Activated T-cell treated with anti-CD3 and anti-CD28 coated beads for 4 hours (primary cell): Measurements from ENCODE around the gene ATP9A.

ENCODE experiments used
- DNase-seq: peaks from one replicate; pipeline ENCODE4 v3.0.0-alpha.2; 2020

ATP9A gene

DNA sequence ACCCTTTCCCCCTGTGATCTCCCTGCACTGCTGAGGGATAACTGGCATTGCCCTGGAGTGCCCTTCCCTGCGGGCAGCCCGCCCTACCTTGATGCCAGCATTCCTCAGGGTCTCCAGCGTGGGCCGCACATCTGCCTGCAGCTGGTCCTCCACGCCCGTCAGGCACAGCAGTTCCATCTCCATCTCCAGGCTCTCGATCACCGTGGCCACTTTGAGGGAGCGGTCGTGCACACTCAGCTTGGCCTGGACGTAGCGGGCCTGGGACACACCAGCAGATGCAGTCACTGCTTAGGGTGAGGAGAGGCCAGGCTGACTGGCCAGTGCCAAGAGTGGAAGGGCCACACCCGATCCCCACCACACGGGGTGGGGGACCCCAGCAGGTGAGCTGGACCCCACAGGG lies 143.1 kb downstream of the ATP9A start:
- no peak for DNase-seq

DNA sequence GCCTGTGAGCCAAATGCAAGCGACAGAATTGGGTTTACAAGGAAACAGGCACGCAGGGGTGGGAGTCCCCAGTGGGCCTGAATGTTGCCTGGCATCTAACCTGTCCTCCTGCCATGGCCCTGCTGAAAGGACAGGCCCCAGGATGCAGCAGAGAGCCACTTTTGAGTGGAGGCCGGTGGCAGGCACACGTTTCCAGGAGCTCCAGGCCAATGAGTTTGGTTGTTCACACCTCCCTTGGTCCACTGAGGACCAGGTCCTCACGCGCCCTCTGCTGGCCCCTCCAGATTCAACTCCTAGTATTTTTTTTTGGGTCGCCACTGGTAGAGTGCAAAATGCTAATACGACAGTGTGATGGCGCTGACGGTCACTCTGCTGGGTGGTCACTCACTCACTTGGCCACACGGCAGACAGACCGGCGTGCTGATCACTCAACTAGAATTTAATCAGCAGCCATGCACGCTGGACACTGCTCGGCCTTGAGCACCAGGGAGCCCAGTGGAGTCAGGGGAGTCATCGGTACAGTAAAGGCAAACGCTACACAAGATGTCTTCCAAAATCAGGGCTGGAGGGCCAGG lies 143.9 kb downstream of the ATP9A start:
- peak; percentile 50 for DNase-seq

DNA sequence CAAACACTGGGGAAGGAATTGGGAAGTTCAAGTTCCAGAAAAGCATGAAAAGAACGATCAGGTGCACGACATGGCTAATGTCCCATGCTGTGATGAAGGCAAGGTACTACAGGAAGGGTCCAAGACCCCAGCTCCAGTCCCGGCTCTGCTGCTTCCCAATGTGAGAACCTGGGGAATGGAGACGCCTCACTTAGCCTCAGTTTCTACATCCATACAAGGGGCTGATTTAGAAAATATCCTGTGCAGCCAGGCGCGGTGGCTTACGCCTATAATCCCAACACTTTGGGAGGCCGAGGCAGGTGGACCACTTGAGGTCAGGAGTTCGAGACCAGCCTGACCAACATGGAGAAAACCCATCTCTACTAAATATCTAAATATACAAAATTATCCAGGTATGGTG lies 144.9 kb downstream of the ATP9A start:
- DNase-seq: no peak

DNA sequence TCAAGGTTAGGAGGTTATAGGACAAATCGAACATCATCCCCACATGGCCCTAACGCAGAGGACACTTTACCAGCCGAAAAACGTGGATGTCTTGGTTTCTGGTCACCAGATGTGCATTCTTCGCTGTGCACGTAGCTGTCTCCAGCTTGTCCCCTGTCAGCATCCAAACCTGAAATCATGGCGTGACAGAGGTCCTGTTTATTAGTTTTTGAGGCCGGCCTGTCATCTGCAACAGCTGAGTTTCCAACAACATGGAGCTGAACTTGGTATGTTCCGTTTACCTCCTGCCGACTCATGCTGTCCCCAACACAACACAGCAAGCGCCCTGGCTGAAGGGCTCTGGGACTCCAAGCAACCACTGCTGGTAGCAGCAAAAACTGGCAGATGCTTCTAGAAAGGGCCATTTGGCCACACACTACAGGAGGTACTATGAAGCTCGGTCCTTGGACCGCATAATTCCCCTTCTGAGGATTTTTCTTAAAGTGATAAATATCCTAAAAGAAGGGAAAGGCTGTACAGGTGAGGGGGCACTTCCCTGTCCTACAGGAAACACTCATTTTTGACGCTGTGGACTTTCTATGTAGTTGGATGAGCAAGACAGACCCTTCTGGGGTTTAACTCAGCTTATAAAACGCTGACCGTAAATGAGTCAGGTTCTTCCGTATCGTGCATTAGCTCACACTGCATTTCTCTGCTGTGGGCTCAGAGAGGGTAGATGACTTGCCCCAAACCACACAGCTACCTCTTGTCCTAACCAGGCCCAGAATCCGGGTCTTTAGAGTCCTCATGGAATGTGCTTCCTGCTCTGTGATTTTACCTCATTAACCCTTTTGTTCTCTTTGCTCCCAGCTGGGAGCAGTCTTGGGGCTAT lies 146.0 kb downstream of the ATP9A start:
- DNase-seq: no peak

DNA sequence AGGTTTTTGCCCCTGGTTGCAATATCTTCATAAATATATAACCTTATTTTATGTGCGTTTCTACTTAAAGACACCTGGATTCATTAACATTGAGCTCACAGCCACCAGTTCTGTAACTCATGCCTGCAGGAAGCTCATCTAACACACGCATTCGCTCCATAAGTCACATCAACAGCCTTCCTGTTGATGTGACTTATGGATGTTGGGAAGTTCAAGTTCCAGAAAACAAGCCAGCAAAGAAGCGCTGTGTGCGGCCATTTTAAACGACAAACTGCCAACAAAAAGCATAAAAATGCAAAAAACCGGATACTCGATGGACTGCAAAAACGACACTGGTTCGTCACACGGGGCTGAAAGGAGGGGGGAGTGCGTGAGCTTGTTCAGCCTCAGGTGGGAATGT lies 147.8 kb downstream of the ATP9A start:
- DNase-seq: no peak

DNA sequence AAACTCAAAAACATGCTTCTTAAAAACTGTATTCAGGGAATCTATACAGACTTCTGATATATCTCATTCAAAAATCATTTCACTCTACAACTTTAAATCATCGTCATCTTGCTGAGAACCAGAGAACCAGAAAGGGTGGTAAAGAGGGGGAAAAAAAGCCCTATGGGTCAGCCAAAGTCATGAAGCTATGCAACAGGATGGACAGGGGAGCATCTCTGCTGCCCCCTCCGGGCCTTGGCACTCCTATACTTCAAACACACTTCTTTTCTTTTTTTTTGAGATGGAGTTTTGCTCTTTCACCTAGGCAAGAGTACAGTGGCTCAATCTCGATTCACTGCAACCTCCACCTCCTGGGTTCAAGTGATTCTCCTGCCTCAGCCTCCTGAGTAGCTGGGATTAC lies 152.1 kb downstream of the ATP9A start:
- no peak for DNase-seq

DNA sequence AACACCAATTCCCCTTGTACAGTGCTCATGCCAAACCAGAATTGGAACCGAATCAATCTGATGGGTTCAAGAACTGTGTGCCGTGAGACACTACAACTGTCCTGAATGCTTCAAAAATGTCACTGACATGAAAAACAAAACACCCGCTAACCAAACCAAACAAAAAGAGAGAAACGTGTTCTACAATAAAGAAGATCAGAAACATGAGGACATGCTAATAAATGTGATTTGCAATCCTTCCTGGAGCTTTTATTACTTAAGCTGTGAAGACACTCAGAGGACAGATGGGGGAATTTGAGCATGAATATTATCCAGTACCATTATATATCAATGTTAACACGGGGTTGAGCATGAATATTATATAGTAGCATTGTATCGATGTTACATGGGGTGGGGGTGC lies 153.5 kb downstream of the ATP9A start:
- no peak for DNase-seq

DNA sequence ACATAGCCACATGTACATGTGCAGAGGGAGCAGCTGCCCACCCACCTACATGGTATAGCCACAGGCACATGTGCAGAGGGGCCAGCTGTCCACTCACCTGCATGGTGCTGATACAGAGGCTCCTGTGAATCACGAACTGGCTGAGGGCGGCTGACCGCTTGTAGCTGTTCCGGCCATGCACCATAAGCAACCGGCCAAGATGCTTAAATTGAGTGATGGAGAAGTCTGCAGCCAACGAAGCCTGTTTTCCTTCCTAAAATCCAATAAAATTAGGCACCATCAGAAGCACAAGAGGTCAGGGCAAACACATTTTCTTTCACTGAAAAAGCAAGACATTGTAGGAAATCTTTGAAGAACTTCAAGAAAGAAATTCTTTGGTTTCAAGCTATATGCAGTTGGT lies 154.6 kb downstream of the ATP9A start:
- DNase-seq: no peak

DNA sequence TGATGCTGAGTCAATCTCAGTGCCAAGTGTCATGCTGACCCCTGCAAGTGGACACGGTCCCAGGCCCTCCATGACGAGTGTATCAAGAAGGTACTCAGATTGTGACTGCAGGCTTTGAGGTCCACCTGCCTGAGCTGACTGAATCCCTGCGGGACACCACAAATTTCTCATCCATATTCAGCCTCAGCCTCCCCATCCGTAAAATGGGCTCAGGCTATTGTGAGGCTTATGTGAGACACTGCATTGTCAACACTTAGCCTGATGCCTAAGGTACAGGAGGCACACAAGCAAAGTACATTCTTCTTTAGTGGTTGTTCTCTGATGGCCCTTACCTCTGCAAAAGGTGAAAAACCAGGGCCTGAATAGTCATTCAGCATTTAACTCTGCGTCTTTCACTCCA lies 155.3 kb downstream of the ATP9A start:
- DNase-seq: no peak

DNA sequence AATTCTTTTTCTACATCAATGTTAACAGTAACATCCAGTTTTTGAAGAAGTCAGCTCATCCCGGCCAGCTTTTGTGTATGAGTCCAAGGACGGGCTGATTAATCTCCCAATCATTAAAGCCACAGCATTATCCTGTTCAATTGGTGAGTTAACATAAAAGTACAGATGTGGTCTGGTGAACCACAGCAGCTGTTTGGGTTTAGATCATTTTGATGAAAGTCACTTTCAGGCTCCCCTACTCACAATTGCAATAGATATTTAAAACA lies 156.6 kb downstream of the ATP9A start:
- DNase-seq: no peak

DNA sequence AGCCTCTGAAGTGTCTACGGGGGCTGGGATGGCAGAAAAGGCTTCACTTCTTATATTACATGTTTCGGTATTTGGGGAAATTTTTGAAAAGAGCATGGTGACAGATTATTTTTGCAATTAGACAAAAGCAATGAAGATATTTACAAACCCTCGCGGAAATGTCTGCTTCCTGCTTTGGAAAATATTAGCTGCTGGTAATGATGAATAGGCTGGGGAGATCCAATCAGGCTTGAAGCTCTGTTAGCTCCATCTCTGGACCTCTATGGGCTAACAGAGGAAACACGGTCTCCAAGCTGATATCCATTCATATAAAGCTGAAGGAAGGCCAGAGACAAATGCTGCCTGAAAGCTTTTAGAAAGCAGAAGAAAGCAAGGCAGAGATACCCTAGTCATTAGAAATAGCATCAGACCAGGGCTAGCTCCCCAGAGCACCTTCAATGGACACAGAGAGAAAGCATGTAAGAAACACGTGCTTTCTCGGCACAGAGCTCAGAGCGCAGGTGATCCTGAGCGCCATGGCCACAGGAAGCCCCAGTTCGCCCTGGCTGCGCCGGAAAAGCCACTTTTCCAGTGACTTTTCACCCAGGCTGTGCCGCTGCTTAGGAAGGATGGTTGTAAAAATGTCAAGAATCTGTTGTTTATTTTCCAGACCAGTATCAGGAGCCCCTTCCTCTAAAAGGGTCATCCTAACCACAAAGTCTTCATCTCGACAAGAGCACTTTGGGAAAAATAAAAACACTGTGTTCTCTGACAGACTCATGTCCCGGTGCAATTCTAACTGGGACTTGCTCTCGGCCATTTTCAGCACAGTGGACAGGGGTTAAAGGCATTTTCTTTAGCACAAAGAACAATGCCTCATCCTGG lies 157.2 kb downstream of the ATP9A start:
- DNase-seq: no peak

DNA sequence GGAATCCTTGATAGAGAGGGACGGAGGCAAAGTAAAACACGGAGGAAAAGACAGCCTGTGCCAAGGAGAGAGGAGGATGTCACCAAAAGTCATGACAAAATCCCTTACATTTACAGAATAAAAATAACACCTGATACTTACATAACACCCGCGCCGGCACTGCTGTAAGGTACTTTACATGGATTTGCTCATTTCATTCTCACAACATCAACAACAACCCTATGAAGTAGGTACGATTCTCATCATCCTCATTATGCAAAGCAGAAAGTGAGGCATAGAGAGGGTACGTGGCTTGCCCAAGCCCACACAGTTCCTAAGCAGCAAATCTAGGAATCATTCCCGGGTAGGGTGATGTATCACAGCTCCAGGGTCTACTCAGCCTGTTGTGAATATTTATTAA lies 158.1 kb downstream of the ATP9A start:
- DNase-seq: no peak

DNA sequence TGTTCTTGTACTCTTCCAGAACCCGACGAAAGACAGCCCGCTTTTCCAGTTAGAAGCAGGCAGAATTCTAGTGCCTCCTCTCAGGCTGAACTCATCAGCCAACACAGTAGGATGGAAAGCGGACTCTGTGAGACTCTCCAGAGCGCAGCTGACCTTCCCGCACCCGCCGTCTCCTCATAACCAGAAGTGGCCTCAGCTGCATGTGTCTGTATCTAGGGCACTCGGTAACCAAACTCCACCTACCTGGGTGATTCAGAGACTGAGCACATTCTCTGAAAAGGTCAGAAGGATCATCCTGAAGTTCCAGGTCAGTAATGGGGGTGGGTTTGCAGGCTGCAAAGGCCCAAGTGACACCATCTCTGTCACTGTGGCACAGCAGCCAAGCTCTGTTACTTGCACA lies 158.9 kb downstream of the ATP9A start:
- DNase-seq: no peak

DNA sequence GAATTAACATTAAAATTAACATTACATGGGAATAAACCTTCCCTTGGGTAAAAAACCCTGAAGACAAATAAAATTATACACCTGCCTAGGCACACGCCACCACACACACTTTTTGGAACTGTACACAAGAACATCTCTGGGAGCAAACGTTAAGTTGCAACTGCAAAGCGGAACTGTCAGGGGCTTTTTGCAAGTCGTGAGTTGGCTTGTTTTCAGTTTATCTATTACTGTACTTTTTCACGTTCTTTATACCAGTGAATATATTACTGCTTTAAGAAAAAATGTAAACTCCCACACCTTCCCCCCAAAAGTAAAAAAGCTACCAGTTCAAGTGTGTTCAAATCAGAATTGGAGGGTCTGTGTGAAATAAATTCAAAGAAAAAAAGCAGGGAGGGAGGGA lies 160.1 kb downstream of the ATP9A start:
- DNase-seq: no peak

DNA sequence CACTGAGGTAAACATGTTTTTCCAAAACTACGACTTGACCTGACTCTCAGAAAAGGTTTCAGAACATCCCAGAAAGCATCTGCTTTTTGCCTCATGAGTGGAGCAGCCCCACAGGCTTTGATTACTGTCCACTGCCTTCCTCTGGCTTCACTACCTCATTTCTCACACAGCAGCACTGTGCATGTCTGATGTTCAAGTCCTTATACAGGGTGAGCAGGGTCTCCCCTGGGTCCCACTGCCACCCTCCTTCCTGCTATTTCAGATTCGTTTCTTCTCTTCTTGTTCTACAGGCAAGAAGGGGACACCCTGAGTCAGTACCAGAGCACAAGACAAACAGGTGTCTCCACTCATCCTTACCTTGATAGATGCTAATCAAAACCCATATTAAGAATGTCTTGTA lies 161.0 kb downstream of the ATP9A start:
- no peak for DNase-seq

DNA sequence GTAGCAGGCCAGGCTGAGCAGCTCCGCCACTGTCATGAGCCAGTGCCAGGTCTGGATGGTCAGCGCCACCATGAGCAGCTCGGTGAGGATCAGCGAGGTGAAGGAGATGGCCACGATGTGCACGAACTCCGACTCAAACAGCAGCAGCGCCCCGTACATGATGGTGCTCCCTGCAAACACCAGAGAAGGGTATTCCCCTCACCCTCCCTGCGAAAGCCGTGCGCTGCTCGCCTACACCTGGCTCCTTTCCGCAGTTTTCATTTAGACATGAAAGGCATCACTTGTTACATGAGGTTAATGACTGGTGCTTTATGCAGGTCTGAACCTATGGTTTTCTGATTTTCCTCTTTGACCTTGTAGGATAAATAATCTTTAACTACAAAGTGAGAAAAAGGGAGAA lies 163.3 kb downstream of the ATP9A start:
- DNase-seq: no peak

DNA sequence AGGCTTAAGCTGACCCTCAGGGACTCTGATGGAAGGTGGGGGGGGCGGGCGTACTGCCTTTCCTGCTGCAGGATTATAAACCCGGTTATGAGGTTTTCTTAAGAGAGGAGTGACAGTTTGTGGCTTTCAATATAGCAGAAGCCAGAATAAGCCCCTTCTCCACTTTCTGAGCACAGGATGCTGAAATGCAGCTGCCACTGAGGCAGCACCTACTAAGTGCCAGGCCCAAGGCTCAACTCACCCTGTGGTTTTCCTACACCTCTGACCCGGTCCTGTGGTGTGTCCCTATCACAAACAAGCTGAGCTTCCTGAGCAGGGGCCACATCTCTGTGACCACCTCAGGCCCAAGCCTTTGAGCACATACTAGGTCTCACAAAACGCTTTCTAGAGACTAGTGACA lies 166.1 kb downstream of the ATP9A start:
- no peak for DNase-seq

DNA sequence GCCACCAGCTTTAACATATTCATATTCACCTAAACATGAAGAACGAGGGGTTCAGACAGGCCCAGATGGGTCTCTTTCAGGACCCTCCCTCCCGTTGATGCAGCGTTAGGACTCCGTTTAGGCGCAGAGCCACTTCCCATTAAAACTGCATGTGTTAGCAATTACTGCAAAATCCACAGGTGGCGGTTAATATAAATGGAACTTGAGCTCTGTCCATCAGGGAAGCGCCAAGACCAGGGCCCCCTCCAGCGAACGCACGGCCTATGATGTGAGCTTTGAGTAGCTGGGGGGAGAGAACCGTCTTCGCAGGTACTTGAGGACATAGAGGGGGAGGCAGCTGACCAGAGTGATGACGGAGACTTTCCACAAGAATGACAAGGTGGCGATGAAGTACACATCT lies 167.2 kb downstream of the ATP9A start:
- DNase-seq: no peak

DNA sequence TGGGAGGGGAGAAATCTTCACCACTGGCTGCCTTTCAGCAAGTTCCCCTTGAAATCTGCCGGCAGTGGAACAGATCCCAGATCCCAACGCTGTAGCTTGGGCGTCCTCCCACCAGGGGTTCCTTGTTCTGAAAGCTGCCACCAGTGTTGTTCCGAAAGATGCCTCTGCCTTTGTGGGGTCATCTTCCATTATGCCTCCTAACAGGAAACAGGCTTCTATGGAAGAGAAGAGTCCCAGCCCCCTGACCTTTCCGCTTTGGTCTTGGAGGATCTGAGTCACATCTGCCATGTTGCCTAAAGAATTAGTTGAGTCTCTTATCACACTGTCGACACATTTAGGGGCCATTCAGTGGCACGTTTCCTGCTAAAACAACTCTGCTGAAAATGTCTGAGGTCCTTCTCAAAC lies 168.2 kb downstream of the ATP9A start:
- no peak for DNase-seq

DNA sequence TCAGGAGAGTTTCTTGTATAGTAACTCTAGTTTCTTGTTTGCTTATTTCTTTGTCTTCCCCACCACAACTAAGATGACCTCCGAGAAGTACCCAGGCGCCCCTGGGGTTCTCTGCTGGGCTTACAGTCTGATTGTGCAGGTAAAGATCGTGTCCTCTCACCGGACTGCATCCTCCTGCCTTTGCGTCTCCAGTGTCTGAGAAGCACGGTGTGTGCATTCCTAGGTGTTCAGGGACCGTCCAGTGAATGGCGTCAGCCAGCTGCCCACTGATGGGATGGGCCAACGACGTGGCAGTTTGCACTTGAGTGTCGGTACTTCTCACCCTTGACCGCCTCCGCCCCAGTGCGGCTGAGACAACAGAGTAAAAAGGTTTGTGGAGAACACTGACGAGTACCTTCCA lies 169.6 kb downstream of the ATP9A start:
- no peak for DNase-seq

DNA sequence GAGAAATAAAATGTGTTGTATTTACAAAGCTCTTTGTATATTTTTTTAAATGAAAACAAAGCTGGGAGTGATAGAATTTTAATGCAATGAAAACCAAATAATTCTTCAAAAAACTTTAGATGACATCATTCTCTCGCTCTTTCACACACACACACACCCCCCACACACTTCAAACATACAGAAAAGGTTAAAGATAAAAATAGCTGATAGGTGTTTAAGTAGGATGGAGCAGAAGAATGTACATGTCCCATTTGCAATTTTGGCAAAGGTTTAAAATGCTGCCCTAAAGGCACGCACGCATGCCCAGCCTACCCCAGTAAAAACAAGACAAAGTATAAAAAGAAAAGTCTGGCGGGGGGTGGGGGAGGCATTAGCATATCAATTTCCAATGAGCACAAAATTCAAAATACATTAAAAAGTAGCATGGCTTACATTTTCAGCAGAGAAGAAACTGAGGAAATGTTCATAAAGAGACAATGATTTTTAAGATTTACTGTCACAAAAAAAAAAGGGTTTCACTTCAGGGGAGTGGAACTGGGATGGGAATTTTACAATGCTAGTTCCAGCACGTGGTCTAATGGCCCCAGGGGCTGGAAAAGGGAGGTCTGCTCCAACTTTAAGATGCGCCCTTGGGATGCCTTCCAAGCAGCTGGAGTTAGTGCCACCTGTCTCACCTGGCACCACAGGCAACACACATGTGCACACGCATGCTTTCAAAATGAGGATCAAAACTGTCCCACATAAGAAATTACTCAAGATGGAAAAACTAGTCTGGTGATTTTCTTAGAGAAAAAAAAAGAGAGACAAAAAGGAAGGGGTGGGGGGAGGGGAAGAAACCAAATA lies 170.6 kb downstream of the ATP9A start:
- DNase-seq: no peak

DNA sequence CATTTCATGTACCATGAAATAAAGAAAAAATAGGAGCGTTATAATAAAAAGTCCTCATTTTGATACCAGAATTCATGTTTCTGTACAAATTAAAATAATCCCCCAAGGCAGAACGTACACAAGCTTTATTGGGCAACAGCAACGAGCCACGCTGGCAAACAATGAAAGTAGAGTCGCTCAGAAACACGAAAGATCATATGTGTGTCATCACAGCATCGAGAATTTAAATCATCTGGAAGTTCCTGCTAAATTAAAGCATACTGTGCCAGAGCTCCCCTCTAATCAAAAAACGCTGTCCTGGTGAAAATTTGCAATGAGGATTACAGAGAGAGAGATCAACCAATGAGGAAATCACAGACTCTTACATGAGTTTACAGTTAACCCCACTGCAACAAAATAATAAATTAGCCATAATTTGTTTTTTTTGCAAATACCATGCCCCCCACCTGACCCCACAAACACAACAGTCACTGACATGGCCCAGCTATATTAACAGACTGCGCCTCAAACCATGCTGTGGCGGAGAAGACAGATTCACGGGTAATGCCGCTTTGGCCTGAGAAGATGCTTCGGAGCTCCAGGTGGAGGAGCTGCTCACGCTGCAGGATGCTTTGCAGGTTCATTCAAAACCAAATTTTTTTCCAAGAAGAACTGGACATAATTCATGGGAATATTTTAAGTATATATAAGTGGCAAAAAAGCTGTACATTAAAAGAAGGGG lies 171.4 kb downstream of the ATP9A start:
- no peak for DNase-seq

DNA sequence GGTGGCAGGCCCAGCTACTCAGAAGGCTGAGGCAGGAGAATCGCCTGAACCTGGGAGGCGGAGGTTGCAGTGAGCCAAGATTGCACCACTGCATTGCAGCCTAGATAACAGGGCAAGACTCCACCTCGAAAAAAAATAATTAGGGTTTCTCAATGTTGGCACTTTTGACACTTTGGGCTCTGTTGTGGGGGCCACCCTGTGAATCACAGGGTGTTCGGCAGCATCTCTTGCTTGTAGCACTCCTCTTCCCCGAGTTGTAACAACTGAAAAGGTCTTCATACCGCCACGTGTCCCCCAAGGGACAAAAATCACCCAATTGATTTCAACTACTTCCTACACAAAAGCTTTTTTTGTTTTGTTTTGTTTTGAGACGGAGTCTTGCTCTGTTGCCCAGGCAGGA lies 172.4 kb downstream of the ATP9A start:
- DNase-seq: no peak
